Measurements from ENCODE around the gene LBP. TPM values are rescaled to one million over a fixed set of nuclear protein-coding genes. Genes with fewer than 3 reads are reported as not detected.

The LBP gene
- total RNA-seq, 1 donor from 2014 or later: not detected

GRCh38 chr20:38326309-38326708 is 20.0 kb upstream of the LBP start:
- ChIA-PET CTCF (no interaction called here), POLR2A (no interaction called here)
- no peak for DNase-seq
- intact Hi-C loops (cut with micrococcal nuclease): no loop called here
- ATAC-seq (ENCODE audit: low read depth): no peak
- no peaks in the 10 kb centered on the region for H3K4me1 Mint-ChIP-seq
- H3K27me3 Mint-ChIP-seq: peaks cover 14% of the 10 kb centered on the region
- no peak overlapping the region for H3K4me3 Mint-ChIP-seq
- TF ChIP-seq, protein P1, sequence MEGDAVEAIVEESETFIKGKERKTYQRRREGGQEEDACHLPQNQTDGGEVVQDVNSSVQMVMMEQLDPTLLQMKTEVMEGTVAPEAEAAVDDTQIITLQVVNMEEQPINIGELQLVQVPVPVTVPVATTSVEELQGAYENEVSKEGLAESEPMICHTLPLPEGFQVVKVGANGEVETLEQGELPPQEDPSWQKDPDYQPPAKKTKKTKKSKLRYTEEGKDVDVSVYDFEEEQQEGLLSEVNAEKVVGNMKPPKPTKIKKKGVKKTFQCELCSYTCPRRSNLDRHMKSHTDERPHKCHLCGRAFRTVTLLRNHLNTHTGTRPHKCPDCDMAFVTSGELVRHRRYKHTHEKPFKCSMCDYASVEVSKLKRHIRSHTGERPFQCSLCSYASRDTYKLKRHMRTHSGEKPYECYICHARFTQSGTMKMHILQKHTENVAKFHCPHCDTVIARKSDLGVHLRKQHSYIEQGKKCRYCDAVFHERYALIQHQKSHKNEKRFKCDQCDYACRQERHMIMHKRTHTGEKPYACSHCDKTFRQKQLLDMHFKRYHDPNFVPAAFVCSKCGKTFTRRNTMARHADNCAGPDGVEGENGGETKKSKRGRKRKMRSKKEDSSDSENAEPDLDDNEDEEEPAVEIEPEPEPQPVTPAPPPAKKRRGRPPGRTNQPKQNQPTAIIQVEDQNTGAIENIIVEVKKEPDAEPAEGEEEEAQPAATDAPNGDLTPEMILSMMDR (IDR thresholded peaks at IDR 0.05): no peak
- no peak overlapping the region for H3K27ac Mint-ChIP-seq
- peaks cover 4% of the 10 kb centered on the region for H3K9me3 Mint-ChIP-seq
- no peaks in the 10 kb centered on the region for H3K36me3 Mint-ChIP-seq (ENCODE audit: low read depth)

- POLR2A ChIA-PET: no interaction called here
- Mint-ChIP-seq H3K4me3 (no peak overlapping the region), H3K27ac (no peak overlapping the region), H3K36me3 (ENCODE audit: low read depth) (no peaks in the 10 kb centered on the region), H3K9me3 (peaks cover 4% of the 10 kb centered on the region), H3K4me1 (no peaks in the 10 kb centered on the region), H3K27me3 (peaks cover 19% of the 10 kb centered on the region)
- TF ChIP-seq, protein P1 (IDR thresholded peaks at IDR 0.05): no peak
- CTCF ChIA-PET: interaction anchor here (0.7 kb wide), 1 partner anchor 103 kb away, joined by 3 read pairs; no protein-coding TSS in a partner anchor
- no peak for ATAC-seq (ENCODE audit: low read depth)
- intact Hi-C loops (cut with micrococcal nuclease): no loop called here
- no peak for DNase-seq
Measured at GRCh38 chr20:38330638-38331037, 15.6 kb upstream of the LBP start.

DNA sequence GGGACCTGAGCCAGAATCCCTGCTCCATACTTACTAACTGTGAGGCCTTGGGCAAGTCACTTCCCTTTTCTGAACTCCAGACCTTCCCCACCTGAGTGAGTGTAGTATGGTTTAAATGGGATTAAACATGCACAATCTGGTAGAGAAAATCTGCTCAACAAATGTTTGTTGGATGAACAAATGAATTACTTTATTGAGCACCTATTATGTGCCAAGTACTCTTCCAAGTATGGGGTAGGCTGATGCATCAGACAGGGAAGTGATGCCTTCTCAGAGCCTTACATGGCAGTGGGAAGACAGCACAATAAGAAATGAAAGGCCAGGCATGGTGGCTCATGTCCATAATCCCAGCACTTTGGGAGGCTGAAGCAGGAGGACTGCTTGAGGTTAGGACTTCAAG is 15.0 kb upstream of the LBP start:
- Mint-ChIP-seq H3K4me1 (no peaks in the 10 kb centered on the region), H3K27me3 (peaks cover 19% of the 10 kb centered on the region), H3K27ac (no peak overlapping the region), H3K9me3 (no peaks in the 10 kb centered on the region), H3K4me3 (no peak overlapping the region), H3K36me3 (ENCODE audit: low read depth) (no peaks in the 10 kb centered on the region)
- TF ChIP-seq, protein P1 (IDR thresholded peaks at IDR 0.05): no peak
- CTCF ChIA-PET: no interaction called here
- no peak for ATAC-seq (ENCODE audit: low read depth)
- POLR2A ChIA-PET: no interaction called here
- no peak for DNase-seq
- intact Hi-C loops (cut with micrococcal nuclease): no loop called here

DNA sequence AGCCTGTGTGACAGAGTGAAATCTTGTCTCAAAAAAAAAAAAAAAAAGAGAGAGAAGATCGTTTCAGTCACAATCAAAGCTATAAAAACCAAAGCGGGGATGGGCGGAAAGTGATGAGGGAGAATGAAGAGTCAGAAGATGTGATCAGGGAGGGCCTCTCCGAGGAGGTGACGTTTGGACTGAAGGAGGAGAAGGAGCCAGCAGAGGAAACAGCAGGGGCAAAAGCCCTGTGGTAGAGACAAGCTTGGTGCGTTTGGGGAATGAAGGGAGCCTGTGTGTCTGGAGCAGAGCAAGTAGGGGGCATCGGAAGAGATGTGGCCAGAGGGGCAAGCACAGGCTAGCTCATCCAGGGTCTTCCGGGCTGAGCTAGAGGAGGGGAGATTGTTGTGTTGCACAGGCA is 14.5 kb upstream of the LBP start:
- no peak for DNase-seq
- ChIA-PET CTCF (no interaction called here), POLR2A (no interaction called here)
- Mint-ChIP-seq H3K27me3 (peaks cover 19% of the 10 kb centered on the region), H3K36me3 (ENCODE audit: low read depth) (no peaks in the 10 kb centered on the region), H3K9me3 (no peaks in the 10 kb centered on the region), H3K4me3 (no peak overlapping the region), H3K27ac (no peak overlapping the region), H3K4me1 (no peaks in the 10 kb centered on the region)
- no peak for ATAC-seq (ENCODE audit: low read depth)
- intact Hi-C loops (cut with micrococcal nuclease): no loop called here
- TF ChIP-seq, protein P1 (IDR thresholded peaks at IDR 0.05): no peak

- TF ChIP-seq, protein P1 (IDR thresholded peaks at IDR 0.05): no peak
- Mint-ChIP-seq H3K4me1 (no peaks in the 10 kb centered on the region), H3K27me3 (peaks cover 23% of the 10 kb centered on the region), H3K4me3 (no peak overlapping the region), H3K27ac (no peak overlapping the region), H3K36me3 (ENCODE audit: low read depth) (no peaks in the 10 kb centered on the region), H3K9me3 (peaks cover 6% of the 10 kb centered on the region)
- POLR2A ChIA-PET: no interaction called here
- CTCF ChIA-PET: no interaction called here
- no peak for ATAC-seq (ENCODE audit: low read depth)
- intact Hi-C loops (cut with micrococcal nuclease): no loop called here
- DNase-seq: no peak
Measured at GRCh38 chr20:38334016-38334415, 12.3 kb upstream of the LBP start.

Measured in activated B cell treated with CpG ODN at 0.5 μM for 24 hours (primary cell).